ENCODE results near the gene NECAB3.

NECAB3 gene

GRCh38 chr20:33659341-33660034 lies 14.7 kb downstream of the NECAB3 start:
- no peak for TF ChIP-seq CTCF (IDR thresholded peaks at IDR 0.05; ENCODE audit: low read depth, low read length, poor library complexity, severe bottlenecking)
- no peak for TF ChIP-seq EZH2phosphoT487 (IDR thresholded peaks at IDR 0.05; ENCODE audit: borderline replicate concordance, low read length)
- Histone ChIP-seq H3K4me1 (ENCODE audit: control insufficient read depth, low read length) (peaks cover 19% of the 10 kb centered on the region), H3K79me2 (ENCODE audit: control insufficient read depth, low read length) (no peaks in the 10 kb centered on the region), H3K4me3 (ENCODE audit: low read length) (no peak overlapping the region), H4K20me1 (ENCODE audit: control insufficient read depth, insufficient read depth, low read depth, low read length) (no peaks in the 10 kb centered on the region), H3K9me2 (replicated peaks; ENCODE audit: control insufficient read depth, low read length) (no peaks in the 10 kb centered on the region), H3F3A (ENCODE audit: control insufficient read depth, insufficient read depth) (no peaks in the 10 kb centered on the region; the same call in 1 of the 2 replicates), H3K9me3 (ENCODE audit: control insufficient read depth, insufficient read depth, low read length) (no peaks in the 10 kb centered on the region), H3K36me3 (ENCODE audit: control insufficient read depth, low read length) (no peaks in the 10 kb centered on the region; the same call in 1 of the 2 replicates), H3K27ac (ENCODE audit: low read depth, low read length) (no peak overlapping the region), H3K4me2 (ENCODE audit: low read length) (no peak overlapping the region), H3K27me3 (ENCODE audit: control insufficient read depth, low read length) (no peaks in the 10 kb centered on the region)

- H3K9me2 ChIP-seq (replicated peaks; ENCODE audit: control insufficient read depth, low read length) = no peaks in the 10 kb centered on the region
- H3K27ac ChIP-seq (ENCODE audit: low read depth, low read length) = no peak overlapping the region
- no peak for TF ChIP-seq CTCF (IDR thresholded peaks at IDR 0.05; ENCODE audit: low read depth, low read length, poor library complexity, severe bottlenecking)
- TF ChIP-seq EZH2phosphoT487 (IDR thresholded peaks at IDR 0.05; ENCODE audit: borderline replicate concordance, low read length) = no peak
- no peaks in the 10 kb centered on the region for H3K9me3 ChIP-seq (ENCODE audit: control insufficient read depth, insufficient read depth, low read length)
- no peaks in the 10 kb centered on the region for H3K79me2 ChIP-seq (ENCODE audit: control insufficient read depth, low read length)
- no peak overlapping the region for H3K4me3 ChIP-seq (ENCODE audit: low read length)
- no peak overlapping the region for H3K4me2 ChIP-seq (ENCODE audit: low read length)
- H3K36me3 ChIP-seq (ENCODE audit: control insufficient read depth, low read length) = no peaks in the 10 kb centered on the region; the same call in 1 of the 2 replicates
- no peaks in the 10 kb centered on the region for H4K20me1 ChIP-seq (ENCODE audit: control insufficient read depth, insufficient read depth, low read depth, low read length)
- no peaks in the 10 kb centered on the region; the same call in 1 of the 2 replicates for H3F3A ChIP-seq (ENCODE audit: control insufficient read depth, insufficient read depth)
- peaks cover 13% of the 10 kb centered on the region for H3K4me1 ChIP-seq (ENCODE audit: control insufficient read depth, low read length)
- no peaks in the 10 kb centered on the region for H3K27me3 ChIP-seq (ENCODE audit: control insufficient read depth, low read length)
These were observed 15.3 kb downstream of the NECAB3 start for GRCh38 chr20:33658929-33659328.

- Histone ChIP-seq H4K20me1 (ENCODE audit: control insufficient read depth, insufficient read depth, low read depth, low read length) (no peaks in the 10 kb centered on the region), H3K9me3 (ENCODE audit: control insufficient read depth, insufficient read depth, low read length) (no peaks in the 10 kb centered on the region), H3K4me1 (ENCODE audit: control insufficient read depth, low read length) (peaks cover 10% of the 10 kb centered on the region), H3K27ac (ENCODE audit: low read depth, low read length) (no peak overlapping the region), H3K4me3 (ENCODE audit: low read length) (no peak overlapping the region), H3K36me3 (ENCODE audit: control insufficient read depth, low read length) (no peaks in the 10 kb centered on the region; the same call in 1 of the 2 replicates), H3K27me3 (ENCODE audit: control insufficient read depth, low read length) (no peaks in the 10 kb centered on the region), H3F3A (ENCODE audit: control insufficient read depth, insufficient read depth) (no peaks in the 10 kb centered on the region; the same call in 1 of the 2 replicates), H3K9me2 (replicated peaks; ENCODE audit: control insufficient read depth, low read length) (no peaks in the 10 kb centered on the region), H3K79me2 (ENCODE audit: control insufficient read depth, low read length) (no peaks in the 10 kb centered on the region), H3K4me2 (ENCODE audit: low read length) (no peak overlapping the region)
- TF ChIP-seq CTCF (IDR thresholded peaks at IDR 0.05; ENCODE audit: low read depth, low read length, poor library complexity, severe bottlenecking) (no peak), EZH2phosphoT487 (IDR thresholded peaks at IDR 0.05; ENCODE audit: borderline replicate concordance, low read length) (no peak)
These were observed 15.7 kb downstream of the NECAB3 start for GRCh38 chr20:33658510-33658909.

Data from DOHH2 (cell line).